GM21381 (cell line): ENCODE measurements around the gene MSRB1.

ENCODE experiments used
- ATAC-seq: cut with Tn5 transposase; IDR thresholded peaks from one replicate; pipeline ENCODE4 v1.9.1; 2021; ENCODE audit warnings: mild to moderate bottlenecking, moderate library complexity; ENCODE audit not compliant: unreplicated experiment

The MSRB1 gene

DNA sequence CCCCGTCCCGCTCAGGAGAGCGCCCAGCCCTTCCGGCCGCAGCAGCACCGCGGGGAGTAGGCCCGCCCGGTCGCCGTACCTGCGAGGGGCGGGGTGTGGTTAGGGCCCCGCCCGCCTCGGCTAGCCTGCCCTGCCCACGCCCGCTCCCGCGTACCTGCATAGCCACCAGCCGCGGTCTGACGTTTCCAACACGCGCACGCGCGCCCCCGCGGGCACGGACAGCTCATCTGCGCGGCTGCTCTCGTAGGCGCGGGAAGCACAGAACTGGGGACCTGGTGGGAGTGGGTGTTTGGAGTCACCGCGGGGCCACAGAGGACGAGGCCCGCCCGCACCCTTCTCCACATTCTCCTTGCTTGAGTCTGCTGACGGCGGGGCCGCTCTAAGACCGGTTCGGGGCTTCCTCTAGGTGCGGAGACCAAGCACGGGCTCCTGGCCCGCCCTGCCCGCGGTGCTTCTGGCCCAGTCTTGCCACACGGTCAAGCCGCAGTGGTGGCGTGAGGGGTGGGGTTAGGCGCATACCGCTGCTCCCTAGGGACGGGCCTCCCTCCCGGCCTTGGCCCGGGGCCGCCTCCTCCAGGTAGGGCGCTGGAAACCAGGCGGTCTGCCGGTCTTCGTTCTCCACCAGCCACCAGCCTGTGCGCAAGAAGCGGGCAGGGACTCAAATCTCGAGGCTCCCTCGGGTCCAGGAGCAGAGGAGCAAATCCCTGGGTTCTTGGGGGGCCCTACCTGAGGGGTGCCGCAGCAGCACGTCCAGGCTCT lies 36.5 kb upstream of the MSRB1 start:
- no peak for ATAC-seq

DNA sequence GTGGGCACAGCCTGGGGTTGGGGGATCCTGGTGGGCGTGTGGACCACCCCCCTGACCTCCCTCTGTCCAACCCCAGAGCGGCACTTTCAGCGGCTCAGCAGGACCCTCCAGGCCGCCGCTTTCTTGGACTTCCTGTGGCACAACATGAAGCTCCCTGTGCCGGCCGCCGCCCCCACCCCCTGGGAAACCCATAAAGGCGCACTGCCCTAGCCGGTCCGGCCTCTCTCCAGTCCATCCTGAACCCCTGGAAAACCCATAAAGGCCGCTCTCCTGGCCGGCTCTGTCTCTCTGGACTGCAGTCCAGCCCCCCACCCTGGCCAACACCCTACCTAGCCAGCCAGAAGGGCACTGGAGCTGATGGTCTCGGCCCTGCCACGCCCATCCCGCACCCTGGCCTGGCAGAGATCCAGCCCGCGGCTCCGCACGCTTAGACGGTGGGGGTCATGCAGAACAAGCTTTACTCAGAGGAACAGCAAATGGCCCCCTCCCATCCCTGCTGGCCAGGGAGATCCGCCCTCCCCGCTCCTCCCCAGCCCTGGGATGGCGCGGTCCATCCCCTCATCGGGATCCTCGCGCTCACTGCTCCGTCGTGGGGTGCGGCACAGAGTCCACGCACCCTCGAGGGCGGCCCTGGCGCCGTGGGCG lies 35.6 kb upstream of the MSRB1 start:
- ATAC-seq, result no peak

DNA sequence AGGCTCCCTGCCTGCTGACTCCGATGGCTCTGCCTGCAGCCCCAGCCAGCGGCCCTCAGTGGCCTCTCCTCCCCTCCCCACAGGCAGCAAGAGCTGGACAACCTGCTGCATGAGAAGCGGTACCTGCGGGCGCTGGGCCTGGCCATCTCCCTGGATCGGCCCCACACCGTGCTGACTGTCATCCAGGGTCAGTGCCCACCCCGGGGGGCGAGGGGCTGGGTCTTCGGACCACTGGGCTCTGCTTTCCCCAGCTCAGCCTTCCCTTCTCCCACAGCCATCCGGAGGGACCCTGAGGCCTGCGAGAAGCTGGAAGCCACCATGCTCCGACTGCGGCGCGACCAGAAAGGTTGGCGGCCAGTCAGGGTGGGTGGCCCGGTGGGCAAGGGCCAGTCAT lies 34.9 kb upstream of the MSRB1 start:
- no peak for ATAC-seq

DNA sequence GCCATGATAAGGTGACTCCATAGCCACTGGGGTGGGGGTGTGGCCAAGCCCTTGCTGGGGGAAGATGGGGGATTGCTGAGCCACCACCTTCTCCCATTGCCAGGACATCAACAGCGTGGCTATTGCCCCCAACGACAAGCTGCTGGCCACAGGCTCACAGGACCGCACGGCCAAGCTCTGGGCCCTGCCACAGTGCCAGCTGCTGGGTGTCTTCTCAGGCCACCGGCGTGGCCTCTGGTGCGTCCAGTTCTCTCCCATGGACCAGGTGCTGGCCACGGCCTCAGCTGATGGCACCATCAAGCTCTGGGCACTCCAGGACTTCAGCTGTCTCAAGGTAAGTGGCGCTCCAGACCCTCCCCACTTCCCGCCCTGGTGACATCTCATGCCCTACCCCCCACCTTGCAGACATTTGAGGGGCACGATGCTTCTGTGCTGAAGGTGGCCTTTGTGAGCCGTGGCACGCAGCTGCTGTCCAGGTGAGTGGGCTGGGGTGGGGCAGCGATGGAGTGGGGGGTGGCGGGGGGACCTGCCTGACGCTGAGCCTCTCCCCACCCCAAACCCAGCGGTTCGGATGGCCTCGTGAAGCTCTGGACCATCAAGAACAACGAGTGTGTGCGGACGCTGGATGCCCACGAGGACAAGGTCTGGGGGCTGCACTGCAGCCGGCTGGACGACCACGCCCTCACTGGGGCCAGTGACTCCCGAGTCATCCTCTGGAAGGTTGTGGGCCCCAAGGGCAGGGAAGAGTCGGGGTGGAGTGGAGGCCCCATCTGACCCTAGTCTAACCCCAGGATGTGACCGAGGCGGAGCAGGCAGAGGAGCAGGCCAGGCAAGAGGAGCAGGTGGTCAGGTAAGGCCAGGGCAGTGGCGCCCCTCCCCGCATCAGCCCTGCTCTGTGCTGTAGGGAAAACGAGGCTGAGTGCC lies 34.2 kb upstream of the MSRB1 start:
- no peak for ATAC-seq

DNA sequence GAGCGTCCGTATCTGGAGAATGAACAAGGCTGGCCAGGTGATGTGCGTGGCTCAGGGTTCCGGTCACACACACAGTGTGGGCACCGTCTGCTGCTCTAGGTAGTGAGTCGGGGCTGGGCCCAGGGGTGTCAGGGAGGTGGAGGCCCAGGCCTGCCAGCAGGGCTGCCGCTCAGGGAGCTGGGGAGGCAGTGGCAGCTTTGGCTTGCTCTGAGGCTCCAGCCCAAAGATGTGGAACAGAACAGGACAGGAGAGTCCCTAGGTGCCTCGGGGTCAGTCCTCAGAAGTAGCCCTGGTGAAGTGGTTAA lies 33.2 kb upstream of the MSRB1 start:
- no peak for ATAC-seq

DNA sequence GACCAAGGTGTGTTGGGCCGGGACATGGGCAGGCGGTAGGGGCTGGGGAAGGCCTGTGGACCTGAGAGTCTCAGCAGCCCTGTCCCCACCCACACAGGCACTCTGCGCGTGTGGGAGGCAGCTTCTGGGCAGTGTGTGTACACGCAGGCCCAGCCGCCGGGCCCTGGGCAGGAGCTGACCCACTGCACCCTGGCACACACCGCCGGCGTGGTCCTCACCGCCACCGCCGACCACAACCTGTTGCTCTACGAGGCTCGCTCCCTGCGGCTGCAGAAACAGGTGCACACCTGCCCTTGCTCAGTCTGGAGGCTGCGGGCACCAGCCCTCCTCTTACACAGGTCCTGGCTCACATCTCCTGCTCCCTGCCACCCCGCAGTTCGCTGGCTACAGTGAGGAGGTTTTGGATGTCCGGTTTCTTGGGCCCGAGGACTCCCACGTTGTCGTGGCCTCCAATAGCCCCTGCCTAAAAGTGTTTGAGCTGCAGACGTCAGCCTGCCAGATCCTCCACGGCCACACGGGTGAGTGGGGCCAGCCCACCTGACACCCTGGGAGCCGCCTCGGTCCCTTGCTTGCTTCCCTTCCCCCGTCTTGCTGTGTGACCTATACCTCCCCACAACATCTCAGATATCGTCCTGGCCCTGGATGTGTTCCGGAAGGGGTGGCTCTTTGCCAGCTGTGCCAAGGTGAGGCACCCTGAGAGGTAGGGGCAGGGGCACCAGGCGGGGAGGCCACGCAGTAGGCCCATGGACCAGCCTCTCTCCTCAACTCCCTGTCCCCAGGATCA lies 32.6 kb upstream of the MSRB1 start:
- ATAC-seq, result no peak

DNA sequence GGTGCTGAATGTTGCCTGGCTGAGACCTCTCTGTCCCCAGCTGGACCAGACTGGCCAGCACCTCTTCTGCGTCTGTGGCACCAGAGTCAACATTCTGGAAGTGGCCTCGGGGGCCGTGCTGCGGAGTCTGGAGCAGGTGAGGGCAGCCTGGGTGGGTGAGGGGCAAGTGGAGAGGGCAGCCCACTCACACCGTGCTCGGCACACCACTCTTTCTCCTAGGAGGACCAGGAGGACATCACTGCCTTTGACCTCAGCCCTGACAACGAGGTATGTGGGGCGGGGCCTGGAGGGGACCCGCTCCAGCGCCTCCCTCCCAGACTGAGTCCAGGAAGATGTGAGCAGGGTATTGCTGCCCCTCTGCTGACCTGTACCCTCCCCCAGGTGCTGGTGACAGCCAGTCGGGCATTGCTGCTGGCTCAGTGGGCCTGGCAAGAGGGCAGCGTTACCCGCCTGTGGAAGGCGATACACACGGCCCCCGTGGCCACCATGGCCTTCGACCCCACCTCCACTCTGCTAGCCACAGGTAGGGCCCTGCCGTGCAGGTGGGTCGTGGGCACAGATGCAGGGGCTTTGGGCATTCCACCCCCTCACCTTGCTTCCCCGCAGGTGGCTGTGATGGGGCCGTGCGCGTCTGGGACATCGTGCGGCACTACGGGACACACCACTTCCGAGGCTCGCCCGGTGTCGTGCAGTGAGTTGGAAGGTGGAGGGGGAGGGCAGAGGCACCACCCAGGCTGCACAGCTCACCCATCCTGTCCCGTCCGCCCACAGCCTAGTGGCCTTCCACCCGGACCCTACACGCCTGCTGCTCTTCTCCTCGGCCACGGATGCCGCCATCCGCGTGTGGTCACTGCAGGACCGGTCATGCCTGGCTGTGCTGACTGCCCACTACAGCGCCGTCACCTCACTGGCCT lies 31.4 kb upstream of the MSRB1 start:
- ATAC-seq, result no peak

DNA sequence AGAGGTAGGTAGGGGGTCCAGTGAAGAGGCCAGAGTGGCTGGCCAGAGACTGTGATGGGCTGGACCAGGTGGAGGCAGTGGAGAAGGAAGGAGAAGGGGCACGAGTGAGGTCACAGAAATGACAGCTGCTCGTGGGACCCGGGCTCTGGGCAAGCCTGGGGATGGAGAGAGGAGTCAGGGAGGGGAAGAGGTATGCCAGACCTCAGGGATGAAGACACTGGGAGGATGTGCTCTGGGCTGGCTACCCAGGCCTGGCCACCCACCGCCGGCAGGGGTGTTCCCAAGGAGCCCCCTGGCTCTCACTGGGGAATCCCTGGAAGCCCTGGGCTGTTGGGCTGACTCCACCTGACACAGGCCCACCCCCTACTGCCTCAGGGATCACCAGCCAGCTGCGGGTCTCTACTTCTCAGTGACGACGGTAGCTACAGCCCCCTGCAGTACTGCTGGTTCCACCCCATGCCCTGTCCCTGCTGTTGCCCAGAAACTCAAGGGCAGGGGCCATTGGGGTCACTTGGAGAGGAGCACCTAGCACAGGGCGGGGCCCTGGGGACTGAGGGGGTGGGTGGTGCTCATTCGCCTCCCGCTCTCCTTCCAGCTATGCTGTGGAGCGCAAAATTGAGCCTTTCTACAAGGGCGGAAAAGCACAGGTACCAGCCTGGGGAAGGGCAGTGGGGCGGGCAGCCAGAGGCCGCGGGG lies 30.6 kb upstream of the MSRB1 start:
- ATAC-seq, result no peak

DNA sequence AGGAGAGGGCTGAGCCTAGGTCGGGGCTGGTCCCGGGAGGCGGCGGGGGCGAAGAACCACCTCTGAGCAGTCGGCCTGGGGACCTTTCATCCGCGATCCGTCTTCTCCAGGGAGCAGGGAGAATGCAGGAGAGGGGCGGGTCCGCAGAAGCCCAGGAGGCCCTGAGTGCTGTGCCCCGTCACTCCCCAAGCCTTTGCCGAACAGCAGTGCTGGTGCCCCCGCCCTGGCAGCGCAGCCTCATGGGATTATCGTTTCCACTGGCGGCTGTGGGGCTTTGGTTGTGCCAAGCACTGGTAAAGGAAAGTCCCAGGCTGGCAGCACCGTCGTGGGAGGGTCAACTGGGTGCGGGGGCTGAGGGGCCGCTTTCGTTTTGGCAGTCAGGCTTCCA lies 29.5 kb upstream of the MSRB1 start:
- ATAC-seq, result peak; percentile 6

DNA sequence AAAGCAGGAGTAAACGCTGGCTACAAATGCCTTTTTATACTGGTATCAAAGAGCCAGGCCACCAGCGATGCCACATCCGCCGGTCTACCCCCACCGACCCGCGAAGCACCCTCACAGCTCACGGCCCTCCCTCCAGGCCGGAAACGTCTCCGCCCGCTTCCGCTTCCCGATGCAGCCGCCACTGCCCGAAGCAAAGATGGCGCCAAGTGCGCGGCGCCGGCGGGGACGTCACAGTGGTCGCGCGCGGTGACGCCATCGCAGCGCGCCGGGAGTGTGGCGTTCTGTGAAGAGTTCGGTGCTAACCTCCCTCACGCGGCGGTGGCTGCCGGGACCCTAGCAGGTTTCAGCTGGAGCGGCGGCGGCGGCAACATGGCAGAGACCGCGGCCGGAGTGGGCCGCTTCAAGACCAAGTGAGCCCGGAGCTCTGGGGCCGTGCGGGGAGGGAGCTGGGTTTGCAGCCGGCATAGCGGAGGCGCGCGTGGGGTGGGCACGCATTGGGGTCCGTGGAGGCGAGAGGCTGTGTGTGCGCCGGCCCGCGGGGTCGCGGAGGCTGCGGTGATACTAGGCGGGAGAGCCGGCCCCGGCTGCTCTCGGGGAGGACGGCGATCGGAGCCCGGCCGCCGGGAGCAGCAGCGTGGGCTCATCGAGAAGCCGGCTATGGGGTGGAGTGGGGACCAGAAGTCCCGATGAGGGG lies 28.9 kb upstream of the MSRB1 start, which contains the start of gene TBL3:
TBL3 (plus strand) TSS at position 258 of the 694 bp plus-strand sequence; CDS start at position 370, 112 bp downstream.
- peak; percentile 74 for ATAC-seq

DNA sequence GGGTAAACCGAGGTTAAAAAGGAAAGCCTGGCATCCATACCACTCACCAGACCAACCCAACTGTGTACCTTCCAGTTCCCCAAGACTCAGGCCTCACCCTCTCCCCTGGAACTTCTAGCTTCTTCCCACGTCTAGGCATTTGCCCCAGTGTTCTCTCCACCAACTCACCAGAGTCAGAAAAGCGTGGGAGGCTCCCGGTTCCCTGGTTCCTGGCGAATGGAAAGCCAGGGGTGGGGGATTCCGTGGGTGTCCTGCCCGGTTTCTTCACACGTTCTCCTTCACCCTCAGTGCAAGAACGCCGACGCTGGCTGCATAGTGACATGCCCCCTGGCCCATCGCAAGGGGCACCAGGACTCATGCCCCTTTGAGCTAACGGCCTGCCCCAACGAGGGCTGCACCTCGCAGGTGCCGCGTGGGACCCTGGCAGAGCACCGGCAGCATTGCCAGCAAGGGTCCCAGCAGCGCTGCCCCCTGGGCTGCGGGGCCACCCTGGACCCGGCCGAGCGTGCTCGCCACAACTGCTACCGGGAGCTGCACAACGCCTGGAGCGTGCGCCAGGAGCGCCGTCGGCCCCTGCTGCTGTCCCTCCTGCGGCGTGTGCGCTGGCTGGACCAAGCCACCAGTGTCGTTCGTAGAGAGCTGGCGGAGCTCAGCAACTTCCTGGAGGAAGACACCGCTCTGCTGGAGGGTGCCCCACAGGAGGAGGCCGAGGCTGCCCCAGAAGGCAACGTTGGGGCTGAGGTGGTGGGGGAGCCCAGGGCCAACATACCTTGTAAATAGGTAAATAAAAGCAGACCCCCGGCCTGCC lies 25.4 kb upstream of the MSRB1 start:
- ATAC-seq, result no peak

DNA sequence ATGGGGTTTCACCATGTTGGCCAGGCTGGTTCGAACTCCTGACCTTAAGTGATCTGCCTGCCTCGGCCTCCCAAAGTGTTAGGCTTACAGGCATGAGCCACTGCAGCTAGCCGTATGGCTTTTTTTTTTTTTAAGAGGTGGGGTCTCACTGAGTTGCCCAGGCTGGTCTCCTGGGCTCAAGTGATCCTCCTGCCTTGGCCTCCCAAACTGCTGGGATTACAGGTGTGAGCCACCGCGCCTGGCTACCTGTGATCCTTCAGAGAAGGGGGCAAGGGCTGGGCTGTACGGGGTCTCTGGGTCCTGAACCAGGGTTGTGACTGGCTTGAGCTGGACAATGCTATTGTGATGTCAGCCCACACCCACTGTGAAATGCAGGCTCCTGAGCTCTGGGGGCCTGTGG lies 23.5 kb upstream of the MSRB1 start, which contains the start of gene RNF151:
RNF151 (plus strand) TSS at position 397 of the 400 bp plus-strand sequence. CDS start 26 bp downstream, outside the sequence.
- ATAC-seq, result no peak

DNA sequence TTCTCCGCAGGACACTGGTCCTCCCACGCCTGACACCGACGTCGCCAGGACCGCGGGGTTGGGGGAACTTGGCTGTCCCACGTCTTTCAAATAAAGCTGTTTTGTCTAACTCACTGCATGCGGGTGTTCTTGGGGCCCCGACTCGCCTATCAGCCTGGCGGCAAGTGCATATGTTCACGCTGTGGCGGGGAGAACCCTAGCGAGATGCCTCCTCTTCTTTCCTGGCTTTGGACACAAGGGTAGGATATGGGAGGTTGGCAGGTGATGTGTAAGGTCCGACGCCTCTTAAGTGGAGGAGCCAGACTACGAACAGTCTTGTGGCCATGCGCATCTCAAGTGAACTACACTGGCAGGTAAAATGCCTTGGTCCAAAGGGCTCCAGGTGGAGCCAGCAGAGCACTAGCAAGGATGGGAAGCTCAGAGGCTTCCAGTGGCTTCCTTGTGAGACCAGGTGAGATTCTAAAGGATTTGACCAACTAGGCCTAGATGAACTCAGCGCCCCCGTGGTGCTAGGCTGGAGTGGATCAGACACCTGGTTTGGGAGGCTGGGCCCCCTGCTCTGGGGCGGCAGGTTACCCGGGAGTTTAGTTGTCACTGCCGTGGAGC lies 22.5 kb upstream of the MSRB1 start:
- no peak for ATAC-seq

DNA sequence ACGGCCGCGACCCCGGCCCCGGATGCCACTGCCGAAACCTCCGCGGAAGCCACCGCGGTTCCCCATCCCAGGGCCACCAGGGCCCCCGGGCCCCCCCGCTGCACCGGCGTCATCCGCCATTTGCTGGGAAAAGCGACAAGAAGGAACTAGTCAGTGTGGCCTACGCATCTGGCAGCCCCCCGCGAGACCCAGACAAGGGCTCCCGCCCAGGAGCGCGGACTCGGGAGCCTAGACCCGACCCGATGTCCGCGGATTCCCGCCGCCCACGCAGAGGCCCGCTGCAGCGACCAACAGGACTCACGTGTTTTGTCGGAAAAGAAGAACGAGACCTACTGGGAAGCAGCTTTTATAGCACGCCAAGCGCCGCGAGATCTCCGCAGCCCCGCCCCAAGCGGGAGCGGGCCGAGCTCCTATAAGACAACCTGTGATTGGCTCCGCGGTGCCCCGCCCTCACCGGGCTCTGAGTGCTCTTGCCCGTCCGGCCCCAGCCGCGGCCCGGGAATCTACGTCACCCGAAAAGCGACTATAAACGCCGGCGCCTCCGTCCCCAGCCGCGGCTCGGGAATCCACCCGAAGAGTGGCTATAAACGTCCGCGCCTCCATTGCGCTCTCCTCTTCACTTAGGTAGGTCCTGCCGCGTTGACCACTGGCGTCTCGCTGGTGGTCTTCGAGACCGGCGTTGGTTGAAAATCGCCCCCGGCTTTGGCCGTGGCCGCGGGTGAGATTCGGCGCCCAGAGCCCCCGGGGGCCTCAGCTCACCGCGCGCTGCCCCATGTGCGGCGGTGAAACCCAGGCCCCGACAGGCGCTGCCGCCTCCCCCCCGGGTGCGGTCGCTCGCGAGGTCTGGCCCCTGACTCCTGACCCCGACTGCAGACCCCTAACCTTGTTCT lies 21.8 kb upstream of the MSRB1 start, which contains the start of gene RPS2:
RPS2 (minus strand) TSS at position 321 of the 890 bp plus-strand sequence; CDS start at position 120, 201 bp downstream.
- ATAC-seq, result peak; percentile 61

DNA sequence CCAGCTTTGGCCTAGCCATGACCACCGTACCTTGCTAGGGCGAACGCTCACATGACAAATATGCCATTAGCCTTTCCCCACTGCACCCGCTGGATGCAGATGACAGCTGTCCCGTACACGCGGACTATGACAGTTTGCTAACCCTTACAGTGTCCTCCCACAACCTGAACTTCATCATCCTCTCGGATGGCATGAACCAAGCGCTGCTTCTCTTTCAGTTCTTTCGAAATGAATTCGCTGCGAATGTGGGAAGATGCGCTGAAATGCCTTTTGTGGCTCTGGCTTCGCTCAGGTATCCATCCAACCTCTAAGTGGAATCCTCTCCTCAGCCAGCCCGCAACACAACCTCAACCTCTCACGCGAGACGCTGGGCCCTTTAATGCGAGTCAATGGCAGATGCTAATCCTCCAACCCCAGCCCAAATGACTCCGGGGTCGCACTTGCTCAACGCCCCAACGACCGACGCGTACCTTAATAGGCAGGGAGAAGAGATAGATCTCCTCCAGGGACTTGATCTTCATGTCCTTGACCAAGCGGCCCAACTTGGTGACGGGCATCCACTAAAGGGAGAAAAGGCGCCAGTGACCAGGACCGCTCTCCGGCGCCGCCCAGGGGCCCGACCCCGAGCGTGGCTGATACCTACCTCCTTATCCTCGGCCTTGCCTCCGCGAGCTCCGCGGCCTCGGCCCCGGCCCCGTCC lies 21.0 kb upstream of the MSRB1 start:
- peak; percentile 3 for ATAC-seq
